GM10847 (cell line): Measurements from ENCODE around the gene SHCBP1L.

ENCODE experiments used
- POLR2A ChIP-seq: IDR thresholded peaks from 2 replicates; pipeline ENCODE4 v1.6.1; 2011; ENCODE audit not compliant: insufficient read length; ENCODE audit errors: extremely low read depth

The SHCBP1L gene

GRCh38 chr1:182930985-182931384, 22.0 kb downstream of the SHCBP1L start:
- no peak for TF ChIP-seq POLR2A

DNA sequence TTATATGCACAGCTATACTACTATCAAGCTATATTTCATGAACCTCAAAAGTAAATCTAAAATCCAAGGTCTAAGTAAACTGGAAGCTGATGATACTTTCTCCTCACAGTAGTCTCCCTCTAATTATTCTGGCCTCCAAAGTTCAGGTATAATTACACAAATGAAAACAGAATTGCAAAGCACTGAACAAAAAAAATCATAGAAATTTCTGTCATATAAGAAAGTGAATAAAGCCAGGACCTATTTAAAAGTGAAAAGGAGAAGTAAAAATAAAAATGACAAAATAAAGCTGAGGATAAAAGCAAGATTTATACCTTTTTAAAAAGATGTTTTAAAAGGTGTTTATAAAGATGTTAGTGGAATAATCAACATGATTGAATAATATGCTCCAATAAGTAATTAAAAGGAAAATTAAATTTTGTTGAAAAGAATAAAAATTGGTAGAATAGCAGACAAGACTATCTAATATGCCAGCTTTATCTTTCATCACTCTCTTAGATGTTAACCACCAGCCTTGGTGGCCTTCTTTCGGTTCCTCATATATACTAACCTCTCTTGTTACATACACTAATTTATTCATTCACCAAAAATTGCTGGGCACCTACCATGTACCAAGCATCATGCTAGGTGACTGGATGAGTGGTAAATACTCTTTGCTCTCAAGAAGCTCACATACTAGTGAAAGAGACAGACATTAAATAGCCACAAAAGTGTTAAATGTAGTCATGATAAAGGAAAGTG, 25.1 kb downstream of the SHCBP1L start:
- TF ChIP-seq POLR2A: no peak

DNA sequence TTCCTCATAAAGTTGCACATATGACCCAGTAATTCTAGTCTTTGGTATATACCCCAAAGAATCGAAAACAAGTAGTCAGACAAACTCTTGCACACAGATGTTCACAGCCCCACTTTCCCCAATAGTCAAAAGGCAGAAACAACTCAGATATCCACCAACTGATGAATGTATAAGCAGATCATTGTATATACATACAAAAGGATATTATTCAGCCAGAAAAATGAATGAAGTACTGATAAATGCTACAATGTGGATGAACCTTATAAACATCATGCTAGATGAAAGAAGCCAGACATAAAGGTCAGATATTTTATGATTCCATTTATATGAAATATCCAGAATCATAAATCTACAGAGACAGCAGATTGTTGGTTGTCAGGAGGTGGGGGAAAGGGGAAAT, 27.3 kb downstream of the SHCBP1L start:
- TF ChIP-seq POLR2A: no peak

DNA sequence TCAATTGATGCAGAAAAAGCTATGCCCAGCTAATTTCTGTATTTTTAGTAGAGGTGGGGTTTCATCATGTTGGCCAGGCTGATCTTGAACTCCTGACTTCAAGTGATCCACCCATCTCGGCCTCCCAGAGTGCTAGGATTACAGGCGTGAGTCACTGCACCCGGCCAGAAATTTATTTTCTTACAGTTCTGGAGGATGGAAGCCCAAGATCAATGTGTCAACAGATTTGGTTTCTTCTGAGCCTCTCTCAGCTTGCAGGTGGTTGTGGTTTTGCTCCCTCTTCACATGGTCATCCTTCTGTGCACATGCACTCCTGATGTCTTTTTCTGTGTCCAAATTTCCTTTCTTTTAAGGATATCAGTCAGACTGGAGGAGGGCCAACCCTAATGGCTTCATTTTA, 35.6 kb downstream of the SHCBP1L start:
- no peak for TF ChIP-seq POLR2A

DNA sequence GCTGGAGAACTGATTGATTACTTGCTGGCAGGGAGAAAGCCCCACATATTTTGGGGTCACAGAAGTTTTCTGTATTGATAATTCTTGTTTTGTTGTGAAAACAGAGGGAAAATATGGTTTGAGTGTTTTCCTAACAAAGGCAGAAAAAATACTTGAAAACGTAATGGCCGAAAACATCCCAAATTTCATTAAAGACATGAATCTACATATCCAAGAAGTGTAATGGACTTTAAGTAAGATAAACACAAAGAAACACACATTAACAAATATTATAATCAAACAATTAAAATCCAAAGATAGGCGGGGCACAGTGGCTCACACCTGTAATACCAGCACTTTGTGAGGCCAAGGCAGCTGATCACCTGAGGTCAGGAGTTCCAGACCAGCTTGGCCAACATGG, 39.6 kb downstream of the SHCBP1L start:
- TF ChIP-seq POLR2A: no peak

- TF ChIP-seq POLR2A: no peak
Measured at GRCh38 chr1:182910143-182910542, 42.8 kb downstream of the SHCBP1L start.

DNA sequence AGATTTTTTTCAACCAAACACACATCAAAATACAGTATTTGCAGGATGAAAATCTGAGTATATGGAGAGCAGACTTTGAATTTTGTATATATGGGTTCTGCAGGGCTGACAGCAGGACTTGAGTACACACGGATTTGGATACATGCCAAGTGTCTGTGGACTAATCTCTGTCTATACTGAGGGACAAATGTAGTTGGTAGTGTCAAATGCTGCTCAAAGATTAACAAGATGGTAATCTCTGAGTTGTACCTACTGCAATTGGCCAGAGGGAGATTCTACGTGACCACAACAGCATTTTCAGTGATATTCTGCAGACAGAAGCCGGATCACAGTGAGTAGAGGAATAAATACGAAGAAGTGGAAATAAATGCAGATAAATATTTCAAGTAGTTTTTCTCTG, 43.4 kb downstream of the SHCBP1L start:
- TF ChIP-seq POLR2A: no peak

GRCh38 chr1:182905321-182905720, 47.6 kb downstream of the SHCBP1L start:
- TF ChIP-seq POLR2A: no peak

DNA sequence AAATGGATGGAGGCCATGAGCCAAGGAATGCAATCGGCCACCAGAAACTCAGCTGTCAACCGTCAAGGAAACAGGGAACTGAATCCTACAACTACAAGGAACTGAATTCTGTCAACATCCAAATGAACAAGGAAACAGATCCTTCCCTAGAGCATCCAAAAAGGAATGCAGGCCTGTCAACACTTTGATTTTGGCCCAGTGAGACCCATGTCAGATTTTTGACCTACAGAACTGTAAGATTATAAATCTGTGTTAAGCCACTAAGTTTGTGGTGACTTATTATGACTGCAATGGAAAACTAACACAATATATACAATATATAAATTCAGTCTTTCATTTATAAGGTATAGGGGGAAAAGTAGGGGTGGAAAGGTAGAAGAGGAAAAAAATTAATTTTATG, 55.3 kb downstream of the SHCBP1L start:
- TF ChIP-seq POLR2A: no peak

DNA sequence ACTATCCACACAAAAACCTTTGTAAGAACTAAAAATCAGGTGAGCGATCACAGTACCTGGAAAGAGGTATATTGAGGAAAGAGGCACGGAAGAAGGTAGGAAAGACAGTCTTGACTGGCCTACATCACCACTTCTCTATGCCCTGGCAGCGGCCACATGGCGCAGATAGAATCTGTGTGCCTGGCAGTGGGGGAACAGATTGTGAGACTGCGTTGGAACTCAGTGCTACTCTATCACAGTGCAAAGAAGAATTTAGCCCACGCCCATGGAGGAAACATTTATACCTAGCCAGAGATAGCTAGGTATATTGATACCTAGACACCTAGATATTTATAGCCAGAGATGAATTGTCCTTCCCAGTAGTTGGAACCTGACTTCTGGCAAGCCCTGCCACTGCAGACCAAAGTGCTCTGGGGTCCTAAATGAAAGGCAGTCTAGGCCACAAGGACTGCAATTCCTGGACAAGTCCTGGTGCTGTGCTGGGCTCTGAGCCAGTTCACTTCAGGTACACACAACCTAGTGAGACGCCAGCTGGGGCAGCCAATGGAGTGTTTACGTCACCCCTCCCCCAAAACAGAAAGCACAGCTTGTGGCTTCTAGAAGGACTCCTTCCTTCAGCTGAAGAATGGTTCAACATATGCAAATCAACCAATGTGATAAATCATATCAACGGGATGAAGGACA, 61.9 kb downstream of the SHCBP1L start:
- no peak for TF ChIP-seq POLR2A

DNA sequence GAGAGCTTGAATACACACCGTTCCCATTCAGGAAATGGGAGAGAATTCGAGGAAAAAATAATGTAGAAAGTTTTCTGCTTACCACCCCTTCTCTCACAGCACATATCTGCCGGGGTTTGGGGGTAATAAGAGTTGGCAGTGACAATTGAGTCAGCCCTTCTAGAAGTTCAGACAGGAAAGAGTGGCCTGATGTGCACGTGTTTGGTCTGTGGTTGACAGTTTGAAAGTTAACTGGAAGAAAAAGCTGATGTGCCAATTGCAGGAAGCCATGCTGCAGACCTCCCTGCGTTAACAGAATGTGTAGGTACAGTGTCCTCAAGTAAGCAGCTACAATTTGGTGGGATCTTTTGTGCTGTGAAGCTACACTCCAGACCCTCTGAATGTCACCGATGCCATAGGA, 63.0 kb downstream of the SHCBP1L start:
- TF ChIP-seq POLR2A: no peak

- TF ChIP-seq POLR2A: no peak
Measured at GRCh38 chr1:182888736-182889531, 64.0 kb downstream of the SHCBP1L start.

DNA sequence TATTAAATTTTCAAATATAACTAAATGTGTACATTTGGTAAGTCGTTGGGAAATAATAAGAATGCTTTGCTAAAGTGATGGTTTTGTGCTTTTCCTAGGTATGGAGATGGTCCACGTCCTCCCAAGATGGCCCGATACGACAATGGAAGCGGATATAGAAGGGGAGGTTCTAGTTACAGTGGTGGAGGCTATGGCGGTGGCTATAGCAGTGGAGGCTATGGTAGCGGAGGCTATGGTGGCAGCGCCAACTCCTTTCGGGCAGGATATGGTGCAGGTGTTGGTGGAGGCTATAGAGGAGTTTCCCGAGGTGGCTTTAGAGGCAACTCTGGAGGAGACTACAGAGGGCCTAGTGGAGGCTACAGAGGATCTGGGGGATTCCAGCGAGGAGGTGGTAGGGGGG, 66.0 kb downstream of the SHCBP1L start:
- TF ChIP-seq POLR2A: no peak

GRCh38 chr1:182885591-182885990, 67.4 kb downstream of the SHCBP1L start:
- no peak for TF ChIP-seq POLR2A

GRCh38 chr1:182884872-182885271, 68.1 kb downstream of the SHCBP1L start:
- no peak for TF ChIP-seq POLR2A

DNA sequence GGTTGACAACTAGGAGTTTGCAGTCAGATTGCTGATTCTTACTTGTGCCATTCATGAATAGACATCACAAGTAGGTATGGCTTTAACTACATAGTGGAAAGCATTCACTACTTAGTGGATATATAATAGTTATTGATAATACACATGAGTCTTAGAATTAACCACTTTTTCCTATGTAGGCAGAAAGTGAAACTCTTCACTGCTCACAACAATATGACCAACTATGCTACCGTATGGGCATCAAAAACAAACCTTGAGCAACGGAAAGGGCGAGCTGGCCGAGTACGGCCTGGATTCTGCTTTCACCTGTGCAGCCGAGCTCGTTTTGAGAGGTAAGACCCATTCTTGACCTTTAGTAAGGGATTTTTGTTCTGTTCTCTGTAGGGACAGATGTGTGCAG, 75.1 kb downstream of the SHCBP1L start:
- no peak for TF ChIP-seq POLR2A

DNA sequence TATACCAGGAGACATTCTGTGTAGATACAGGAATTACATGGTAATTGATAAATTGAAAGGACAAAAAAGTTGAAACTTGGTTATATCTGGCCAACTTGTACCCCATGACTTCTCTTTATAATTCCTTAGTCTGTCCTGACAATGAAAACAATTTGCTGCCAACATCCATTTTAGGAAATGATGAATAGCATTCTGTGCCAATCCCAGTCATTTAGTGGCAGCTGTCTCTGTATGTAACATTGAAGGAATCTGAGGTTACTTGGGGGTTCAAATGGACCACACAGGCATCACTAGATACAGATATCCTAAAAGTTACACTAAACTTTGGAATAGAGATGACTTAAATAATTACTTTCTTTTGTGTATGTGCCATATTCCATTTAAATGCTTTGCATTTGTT, 75.6 kb downstream of the SHCBP1L start:
- TF ChIP-seq POLR2A: no peak

DNA sequence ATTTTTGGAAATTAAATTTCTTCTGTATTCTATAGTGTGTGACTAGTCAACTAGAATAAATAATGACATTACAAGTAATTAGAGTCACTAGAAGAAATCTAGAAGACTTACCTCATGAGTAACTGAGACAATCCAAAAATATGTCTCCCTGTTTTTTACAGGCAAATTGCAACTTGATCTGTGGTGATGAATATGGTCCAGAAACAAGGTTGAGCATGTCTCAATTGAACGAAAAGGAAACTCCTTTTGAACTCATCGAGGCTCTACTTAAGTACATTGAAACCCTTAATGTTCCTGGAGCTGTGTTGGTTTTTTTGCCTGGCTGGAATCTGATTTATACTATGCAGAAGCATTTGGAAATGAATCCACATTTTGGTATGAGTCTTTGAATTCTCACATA, 77.1 kb downstream of the SHCBP1L start:
- TF ChIP-seq POLR2A: no peak
